GM19438 (cell line): ENCODE data around the gene BLNK.
"Not testable (repeated sequence)": the region's sequence is repeated elsewhere in the genome, so short reads cannot be mapped to it uniquely, and the experiment has no call there.

ENCODE experiments used
- ATAC-seq: cut with Tn5 transposase; IDR thresholded peaks from one replicate; pipeline ENCODE4 v1.9.1; 2021; ENCODE audit warnings: low read depth; ENCODE audit not compliant: unreplicated experiment

BLNK gene

GRCh38 chr10:96271016-96271815 is at the start of gene BLNK:
Gene BLNK (minus strand): TSS chr10:96271569. CDS start chr10:96271398, 171 bp downstream.
- peak; percentile 65 for ATAC-seq

- ATAC-seq: no peak
These were observed 48.5 kb upstream of the BLNK start for GRCh38 chr10:96319754-96320474.

- ATAC-seq: no peak
These were observed 45.9 kb upstream of the BLNK start for GRCh38 chr10:96317067-96317833.

DNA sequence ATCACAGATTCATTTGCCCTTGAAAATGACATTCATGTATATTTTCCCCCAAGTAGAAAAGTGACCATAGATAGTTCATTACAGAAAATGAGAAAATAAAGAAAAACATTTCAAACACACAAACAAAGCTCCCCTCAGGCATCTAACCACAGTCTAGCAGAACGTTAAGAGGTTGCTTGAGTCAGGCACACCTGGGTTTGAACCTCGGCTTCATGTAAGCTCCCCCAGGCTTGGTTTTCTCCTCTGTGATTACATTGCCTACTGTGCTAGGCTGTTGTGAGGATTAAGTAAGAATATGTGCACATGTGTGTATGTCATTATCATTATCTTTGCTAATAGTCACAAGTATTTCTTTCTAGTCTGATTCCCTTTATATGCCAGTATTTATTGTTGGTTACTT is 42.0 kb upstream of the BLNK start:
- ATAC-seq: no peak

DNA sequence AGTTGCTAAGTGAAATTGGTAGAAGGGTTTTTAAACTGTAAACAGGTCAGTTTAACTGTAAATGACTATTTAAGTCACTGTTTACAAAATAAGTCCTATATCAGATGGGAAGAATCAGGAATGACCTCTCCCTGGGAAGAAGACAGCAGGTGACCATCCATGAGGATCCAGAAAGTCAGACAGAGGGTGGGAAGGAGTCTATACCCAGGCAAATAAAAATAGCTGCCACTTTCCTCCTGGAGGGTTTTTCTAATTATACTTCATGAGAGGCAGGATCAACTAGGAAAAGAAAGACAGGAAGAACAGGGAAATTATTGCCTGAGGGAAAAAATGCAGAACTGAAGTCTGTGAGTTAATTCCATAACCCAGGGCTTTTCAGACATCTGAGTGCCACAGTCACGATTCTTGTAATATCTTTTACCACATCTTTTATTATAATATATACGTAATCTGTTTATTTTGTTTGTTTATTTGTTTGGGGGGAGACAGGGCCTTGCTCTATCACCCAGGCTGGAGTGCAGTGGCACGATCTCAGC is 39.9 kb upstream of the BLNK start:
- no peak for ATAC-seq

DNA sequence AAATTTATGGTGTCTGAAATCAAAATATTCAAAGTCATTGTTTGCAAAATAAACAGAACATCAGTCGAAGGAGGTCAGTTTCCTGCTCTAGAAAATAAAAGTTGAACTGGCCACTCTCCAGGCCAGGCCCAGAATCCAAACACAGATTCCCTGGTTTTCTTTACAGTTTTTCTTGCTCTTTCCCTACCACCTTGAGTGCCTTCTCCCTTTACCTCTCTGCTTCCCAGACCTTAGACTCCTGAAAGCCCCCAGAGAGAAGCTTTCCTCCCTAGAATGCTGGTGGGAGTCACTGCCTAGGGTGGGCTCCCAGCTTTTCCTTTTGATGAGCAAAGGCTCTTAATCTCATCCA is 38.9 kb upstream of the BLNK start:
- ATAC-seq: no peak

GRCh38 chr10:96309628-96310320 is 38.4 kb upstream of the BLNK start:
- no peak for ATAC-seq

- ATAC-seq: not testable (repeated sequence)
These were observed 37.5 kb upstream of the BLNK start for GRCh38 chr10:96308854-96309253.

- no peak for ATAC-seq
These were observed 35.1 kb upstream of the BLNK start for GRCh38 chr10:96306516-96306915.

DNA sequence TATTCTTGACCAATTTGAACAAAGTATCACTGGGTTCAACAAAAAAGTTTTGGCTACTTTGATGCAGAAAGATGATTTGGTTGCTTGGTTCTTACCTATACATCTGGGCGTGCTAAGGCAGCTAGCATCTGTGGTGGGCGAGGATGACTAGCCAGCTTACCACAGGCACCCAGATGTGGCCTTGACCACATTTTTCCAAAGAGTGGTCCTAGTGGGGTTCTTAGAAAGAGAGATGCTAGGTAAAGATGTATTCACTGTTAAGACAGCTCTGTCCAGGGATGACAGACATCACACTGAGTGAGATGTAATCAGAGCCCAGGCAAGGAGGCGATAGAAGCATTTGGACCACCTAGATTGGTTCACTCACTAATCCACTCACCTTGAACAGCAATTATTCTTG is 33.6 kb upstream of the BLNK start:
- no peak for ATAC-seq

GRCh38 chr10:96304230-96304629 is 32.9 kb upstream of the BLNK start, which contains the start of gene DNTT:
Gene DNTT (plus strand): TSS chr10:96304434. CDS start chr10:96304498, 64 bp downstream.
- ATAC-seq: no peak

GRCh38 chr10:96301616-96302015 is 30.2 kb upstream of the BLNK start:
- no peak for ATAC-seq

- ATAC-seq: no peak
These were observed 28.0 kb upstream of the BLNK start for GRCh38 chr10:96299383-96299782.

DNA sequence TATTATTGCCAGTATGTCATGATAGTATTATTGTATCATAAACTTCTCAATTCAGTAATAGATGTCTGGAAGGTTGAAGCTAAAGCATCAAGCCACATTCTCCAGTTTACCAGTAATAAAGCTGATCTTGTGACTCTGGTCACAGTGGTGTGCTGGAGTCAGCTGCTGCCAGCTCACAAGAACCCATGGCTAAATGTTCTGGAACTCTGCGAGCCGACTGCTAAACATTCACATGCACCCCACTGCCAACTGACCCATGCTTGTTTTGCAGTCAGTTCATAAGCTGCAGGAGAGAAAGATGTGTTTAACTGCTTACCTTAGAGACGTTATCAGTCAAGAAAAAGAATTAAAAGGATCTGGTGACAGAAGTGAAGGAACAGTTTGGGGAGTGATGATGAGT is 27.0 kb upstream of the BLNK start:
- no peak for ATAC-seq

DNA sequence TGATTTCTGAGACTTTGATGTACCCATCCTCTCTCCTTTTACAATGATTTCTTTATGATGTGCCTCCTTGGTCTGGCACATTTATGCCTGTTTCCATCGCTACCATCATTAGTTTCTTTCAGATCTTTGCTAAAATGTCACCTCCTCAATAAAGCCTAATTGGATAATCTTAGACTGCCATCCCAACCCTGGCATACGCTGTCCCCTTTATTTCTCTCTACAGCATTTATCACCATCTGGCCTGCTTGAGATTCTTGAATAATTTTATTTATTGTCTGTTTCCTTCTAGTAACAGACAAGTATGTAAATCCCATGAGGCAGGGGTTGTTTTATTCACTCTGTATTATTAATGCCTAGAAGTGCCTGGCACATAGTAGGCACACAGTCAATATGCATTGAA is 26.1 kb upstream of the BLNK start:
- ATAC-seq: no peak

- no peak for ATAC-seq
These were observed 24.1 kb upstream of the BLNK start for GRCh38 chr10:96295475-96295874.

GRCh38 chr10:96292971-96293920 is 21.9 kb upstream of the BLNK start:
- no peak for ATAC-seq

- ATAC-seq: no peak
These were observed 19.2 kb upstream of the BLNK start for GRCh38 chr10:96290368-96291133.
